GM21367 (cell line): ENCODE results near the gene ESPN.

Experiments
- ATAC-seq: cut with Tn5 transposase; IDR thresholded peaks from one replicate; pipeline ENCODE4 v1.9.1; 2021; ENCODE audit not compliant: unreplicated experiment

The ESPN gene

DNA sequence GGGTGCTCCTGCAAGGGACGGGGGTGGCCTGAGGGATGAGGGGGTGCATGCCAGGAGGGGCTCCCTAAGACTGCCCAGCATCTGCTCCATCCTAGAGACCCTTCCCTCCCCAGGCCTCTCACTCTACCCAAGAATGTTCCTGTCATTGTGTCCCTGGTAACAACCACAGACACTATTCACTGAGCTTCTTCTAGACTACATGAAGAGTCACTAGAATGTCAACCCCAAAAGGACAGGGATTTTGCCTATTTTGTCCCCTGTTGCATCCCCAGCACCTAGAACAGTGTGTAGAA lies 38.5 kb downstream of the ESPN start:
- ATAC-seq: no peak

DNA sequence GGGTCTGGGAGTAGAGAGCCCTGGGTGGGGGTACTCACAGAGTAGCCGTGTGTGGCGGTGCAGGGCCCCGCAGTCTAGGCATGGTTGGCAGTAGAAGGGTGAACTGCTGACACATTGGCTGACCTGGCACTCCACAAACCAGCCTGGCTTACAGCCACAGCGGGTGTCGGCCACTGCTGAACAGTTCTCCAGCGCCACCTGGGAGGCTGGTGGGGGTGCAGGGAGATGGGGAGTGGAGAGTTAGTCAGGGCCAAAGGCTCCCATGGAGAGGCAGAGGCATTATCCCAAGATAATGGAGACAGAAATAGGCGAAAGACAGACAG lies 39.9 kb downstream of the ESPN start:
- no peak for ATAC-seq

DNA sequence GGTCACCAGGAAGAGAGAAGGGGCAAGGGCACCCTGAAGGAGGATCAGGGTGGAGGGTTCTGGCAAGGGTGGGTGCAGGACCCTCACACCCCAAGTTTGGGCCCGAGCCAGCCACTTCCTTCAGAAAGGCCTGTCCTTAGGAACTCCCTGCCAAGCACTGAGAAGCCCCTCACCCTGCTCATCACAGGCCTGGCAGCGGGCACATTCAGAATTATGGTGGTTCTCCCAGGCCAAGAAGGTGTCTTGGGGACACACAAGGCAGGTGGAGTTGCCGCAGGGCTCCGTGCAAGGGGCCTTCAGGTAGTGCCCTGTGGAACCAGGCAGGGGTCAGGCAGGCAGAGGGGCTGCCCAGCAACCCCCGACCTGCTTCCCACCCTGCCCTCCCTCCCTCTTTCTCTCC lies 40.3 kb downstream of the ESPN start:
- no peak for ATAC-seq

DNA sequence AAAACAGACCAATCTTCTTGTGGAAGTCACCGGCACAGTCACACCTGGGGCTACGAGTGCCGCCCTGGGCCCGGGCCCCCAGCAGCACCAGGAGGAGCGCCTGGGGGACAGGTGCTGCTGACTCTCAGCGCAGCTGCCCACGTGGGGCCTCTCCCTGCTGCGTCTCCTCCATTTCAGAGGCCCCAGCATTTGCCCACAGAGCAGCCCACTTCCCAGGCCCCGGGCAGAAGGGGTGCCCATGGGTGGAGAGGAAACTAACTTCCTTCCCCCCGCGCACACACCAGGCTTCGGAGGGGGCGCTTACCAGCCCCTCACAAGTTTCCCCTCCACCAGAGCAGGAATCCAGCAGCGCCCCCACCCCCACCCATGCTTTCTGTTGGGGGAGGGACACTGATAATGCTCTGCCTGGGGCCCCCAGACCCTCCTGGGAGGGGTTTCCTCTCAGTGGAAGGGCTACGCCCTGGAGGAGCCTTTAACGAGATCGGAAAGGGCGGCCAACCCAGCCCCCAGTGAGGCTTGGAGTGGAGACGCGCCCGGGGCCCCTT lies 41.0 kb downstream of the ESPN start:
- ATAC-seq: no peak

DNA sequence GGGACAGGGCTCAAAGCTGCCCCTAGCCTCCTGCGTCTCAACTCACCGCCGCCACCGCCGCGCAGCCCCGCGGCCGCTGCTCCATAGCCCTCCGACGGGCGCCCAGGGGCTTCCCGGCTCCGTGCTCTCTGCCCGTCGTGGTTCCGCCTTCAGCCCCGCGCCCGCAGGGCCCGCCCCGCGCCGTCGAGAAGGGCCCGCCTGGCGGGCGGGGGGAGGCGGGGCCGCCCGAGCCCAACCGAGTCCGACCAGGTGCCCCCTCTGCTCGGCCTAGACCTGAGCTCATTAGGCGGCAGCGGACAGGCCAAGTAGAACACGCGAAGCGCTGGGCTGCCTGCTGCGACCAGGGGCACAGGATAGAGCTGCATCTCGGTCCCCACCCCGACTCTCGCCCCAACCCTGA lies 41.4 kb downstream of the ESPN start, which contains the start of gene TNFRSF25:
TSS of gene TNFRSF25 (minus strand) at position 151 of the 400 bp plus-strand sequence. CDS start at position 85, 66 bp downstream.
- no peak for ATAC-seq

DNA sequence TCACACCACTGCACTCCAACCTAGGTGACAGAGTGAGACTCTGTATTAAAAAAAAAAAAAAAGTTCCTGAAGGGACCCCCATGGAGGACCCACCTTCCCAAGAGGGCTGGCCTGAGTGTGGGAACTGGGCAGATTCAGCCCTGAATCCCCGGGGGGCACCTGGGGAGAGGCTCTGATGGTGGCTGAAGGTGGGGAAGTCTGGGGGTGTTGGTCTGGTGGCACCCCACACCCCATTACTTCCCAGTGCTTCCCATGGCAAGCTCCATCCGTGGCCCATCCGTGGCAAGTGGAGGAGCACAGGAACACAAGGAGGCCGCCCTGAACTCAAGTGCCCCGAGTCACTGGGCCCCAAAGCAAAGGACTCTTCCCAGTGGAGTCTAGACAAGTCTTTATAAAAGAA lies 42.2 kb downstream of the ESPN start:
- no peak for ATAC-seq

DNA sequence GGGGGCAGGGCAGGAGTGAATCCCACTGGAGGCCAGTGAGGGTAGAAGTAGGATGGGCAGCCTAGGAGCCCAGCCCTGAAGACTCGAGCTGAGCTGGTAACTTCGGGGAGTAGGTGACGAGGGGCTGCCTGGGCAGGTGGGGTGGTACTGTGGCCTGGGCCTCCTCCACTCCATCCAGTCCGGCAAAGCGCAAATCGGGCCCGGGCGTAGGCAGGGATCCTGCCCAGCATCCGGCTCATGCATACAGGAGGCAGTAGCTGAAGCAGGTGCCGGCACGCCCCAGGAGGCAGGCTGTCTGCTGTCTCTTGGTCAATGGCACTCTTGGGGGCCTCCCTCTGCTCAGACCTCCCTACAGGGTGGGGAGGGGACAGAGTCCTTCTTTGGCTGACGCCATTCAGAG lies 42.6 kb downstream of the ESPN start:
- no peak for ATAC-seq

DNA sequence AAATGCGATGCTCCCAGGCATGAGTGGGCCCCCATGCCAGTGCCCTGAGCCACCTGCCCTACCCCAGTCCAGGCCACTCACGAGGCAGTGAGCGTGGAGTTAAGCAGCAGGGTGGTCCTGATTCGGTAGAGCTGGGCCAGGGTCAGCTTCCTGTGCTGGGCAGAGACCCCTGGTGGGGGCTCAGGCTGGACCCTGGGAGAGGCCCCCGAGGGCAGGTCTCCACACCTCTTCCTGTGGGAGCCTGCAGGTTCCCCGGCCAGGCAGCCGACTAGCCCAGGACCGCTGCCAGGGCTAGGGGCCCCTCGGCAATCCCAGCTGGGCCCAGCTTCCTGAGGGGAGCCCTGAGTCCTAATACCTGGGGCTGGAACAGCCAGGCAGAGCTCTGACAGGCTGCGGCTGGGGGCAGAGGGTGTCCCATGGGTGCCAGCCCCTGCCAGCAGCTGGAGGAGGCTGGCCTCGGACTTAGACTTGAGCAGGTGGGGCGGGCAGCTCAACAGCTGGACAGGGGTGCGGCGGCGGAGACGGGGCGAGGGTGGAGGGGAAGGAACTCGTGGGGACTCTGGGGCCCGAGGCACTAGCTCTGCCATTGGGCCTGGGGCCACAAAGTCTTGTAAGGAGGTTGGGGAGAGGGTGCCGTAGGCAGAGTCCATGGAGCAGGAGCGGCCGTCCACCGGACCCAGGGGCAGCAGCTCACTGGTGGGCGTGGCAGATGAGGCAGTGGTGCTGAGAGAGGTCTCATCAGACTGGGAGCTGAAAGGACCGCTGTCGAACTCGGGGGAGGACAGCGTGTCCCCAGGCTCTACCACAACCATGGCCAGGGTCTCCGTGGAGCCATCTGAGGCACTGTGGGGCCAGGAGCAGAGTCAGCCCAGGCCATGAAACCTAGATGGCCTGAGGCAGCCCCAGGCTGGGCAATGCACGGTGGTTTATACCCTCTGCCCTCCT lies 43.4 kb downstream of the ESPN start:
- no peak for ATAC-seq

DNA sequence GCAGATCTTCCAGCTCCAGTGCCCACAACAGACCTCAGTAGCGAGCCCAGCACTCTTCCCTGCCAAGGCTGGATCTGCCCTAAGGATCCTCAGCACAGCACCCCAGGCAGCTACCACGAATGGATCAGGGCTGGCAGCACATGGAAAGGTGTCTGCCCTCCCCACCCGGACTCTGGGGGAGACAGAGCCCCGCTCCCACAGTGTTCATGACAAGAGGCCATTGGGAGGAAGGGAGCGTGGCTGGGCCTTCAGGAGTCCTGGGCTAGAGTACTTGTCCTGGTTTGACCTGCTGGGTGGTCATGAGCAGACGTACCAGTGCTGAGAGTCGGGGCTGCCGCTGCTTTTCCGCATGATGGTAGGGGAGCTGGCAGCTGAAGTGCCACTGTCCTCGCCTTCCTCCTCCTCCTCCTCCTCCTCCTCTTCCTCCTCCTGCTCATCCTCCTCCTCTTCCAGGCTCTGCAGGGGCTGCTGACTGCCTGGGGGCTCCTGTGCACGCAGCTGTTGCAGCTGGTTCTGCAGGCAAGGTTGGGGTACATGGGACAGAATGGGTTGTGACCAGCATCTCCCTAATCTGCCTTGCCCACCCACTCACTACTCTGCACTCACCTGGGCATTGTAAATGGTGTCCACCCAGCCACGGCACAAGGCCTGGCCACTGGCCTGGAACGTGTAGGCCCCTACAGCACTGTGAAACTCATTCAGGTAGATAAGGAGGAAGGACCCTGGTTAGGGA lies 44.3 kb downstream of the ESPN start:
- no peak for ATAC-seq

DNA sequence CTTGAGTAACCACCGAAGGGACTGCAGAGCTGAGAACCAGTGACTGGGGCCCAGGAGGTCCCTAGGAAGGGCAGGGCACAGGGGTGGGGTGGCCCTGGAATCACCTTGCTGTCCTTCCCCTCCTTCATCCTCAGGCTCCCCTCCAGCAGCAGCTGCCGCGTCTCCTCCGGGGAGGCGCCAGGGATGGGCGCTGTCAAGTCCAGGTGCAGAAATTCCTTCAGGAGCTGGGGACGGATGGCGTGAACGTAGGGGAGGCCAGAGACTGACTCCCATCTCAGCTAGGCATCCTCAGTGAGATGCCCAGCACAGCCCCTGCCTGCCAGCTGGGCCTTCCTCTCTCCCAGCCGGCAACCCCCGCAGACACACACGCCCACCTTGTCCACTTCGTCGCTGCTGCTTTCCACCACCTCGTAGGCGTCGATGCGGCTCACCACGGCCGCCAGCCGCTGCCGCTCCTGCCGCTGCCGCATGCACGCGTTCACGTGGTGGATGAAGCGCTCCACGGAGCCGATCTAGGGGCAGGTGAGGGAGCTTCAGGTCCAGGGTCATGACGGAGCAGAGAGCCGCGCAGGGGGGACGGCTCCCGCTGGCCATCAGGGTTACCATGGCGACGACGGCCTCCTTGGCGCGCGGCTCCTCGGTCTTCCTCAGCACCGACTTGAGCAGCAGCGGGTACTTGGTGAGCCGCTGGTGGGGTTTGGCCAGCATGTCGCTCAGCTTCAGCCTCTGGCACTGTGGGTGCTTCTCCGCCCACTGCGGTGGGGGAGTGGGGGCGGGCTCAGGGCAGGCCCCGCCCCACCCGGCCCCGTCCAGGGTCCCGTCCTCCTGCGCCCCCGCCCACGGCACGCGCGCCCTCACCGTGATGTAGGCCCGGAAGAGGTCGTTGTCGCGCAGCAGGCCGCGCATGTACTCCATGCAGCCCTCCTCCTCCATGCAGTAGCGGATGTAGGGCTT lies 45.8 kb downstream of the ESPN start:
- no peak for ATAC-seq

DNA sequence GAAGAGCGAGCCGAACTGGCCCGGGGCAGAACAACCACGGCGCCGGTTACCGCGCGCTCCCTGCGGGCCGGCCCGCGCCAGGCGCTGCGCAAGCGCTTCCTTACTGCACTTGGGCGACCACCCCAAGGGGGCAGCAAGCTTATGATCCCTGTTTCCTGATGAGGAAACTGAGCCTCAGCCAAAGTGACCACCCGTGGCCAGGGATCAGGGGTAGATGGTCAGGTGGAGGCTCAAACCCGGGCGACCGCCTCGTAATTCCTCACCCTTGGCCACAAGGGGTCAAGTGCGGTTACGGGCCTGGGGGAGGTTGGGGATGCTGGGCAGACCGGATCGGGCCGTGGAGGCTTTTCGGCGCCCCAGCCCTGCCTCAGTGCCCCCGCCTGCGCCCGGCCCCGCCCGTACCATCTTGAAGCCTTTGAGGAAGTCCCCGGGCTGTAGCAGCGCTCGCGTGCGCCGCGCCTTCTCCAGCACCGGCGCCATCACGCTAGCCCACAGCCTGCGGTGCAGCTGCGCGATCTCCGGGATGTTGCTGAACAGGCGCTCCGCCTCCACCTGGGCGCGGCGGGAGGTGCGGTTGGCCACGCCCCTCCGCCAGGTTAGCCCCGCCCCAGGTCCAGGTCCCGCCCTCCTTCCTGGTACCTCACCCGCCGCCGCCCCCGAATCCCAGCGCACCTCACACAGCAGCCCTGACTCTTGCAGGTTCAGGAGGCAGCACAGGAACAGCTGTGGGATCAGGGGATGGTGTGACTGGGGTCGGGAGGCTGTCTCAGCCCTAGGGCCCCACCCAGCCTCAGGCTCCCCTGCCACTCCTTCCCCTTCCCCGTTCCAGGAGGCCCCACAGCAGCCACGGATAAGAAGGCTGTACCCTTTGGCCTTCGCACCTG lies 46.8 kb downstream of the ESPN start:
- no peak for ATAC-seq

DNA sequence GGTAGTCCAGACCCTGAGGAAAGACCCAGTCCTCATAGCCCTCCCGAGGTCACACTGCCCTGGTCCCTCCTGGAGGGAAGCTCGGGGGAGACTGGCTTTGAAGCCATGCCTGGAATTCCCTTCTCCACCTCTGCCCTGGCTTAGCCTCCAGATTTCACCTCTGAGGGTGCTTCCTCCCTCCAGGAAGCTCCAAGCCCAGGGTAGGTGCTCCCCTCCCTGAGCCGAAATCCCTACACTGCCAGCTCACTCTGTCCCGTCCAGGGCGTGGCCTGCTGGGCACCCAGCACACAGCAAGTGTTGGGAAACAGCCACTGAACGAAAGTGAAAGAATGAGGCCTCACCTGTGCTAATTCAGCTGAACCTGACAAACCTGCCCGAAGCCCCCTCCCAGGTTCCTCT lies 47.4 kb downstream of the ESPN start:
- no peak for ATAC-seq

DNA sequence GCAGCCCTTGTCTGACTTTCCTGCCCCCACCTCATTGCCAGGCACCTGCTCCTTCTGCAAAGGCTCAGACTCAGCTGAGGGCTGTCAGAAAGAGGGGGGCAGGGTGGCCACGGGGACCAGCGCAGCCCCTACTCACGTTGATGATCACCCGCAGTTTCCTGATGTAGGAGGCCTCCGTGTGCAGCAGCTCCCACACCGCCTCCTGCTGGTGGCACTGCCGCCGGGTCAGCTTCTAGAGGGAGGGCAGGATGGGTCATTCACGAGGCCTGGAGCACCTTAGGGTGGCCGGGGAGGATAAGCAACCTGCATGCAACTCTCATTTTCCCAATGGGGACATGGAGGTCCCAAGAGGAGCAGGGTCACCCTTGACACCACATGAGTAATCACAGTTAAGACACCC lies 47.8 kb downstream of the ESPN start:
- no peak for ATAC-seq

DNA sequence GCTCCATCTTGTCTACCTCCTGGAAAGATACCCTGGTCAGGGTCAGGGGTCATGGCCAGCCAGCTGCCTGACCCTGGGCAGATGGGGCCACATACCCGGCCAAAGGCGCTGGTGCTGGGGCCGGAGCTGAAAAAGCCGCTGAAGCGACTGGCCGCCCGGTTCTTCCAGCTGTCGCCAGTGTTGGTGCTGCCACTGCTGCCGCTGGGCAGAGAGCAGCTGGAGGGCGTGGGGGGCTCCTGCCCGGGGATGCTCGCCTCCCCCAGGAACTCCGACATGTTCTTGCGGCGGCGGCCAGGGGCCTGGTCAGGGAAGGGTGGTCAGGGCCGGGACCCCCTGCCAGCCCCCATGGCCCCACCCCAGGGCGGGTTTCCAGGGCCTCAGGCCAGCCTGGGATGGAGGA lies 48.6 kb downstream of the ESPN start:
- no peak for ATAC-seq

DNA sequence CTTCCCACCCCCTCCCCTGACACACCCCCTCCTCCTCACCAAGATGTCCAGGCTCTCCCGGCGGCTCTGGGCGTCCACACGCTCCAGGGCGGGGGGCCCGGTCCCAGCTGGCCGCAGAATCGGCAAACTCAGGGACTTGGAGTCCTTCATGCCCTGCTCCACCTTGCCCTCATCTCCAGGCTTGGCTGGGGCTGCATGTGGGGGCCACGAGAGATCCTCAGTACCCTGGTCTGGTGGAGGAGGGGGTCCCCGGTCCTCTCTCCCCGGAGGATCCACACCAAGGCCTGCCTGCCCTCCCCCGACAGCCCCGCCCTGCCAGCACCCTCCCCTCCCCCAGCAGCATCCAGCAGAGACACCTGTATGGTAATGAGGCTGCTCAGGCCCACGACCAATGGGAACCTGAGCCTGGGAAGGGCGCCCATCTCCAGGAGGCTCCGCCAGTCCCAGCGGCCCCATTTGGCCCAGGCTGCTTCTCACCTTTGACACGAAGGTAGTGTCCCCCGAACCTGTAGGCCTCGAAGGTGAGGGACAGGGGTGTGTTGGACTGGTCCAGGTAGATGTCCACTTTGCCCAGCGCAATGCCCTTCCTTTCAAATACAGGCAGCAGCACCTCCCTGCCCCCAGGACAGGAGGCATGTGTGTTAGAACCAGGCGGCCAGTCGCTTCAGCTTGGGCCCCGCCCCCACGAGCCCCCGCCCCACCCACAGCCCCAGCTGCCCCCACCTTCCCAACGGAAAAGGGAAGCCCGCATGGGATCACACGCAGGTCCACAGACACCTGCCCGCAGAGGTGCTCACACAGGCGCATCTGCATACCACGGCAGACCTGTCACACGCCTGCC lies 49.6 kb downstream of the ESPN start:
- ATAC-seq: no peak

DNA sequence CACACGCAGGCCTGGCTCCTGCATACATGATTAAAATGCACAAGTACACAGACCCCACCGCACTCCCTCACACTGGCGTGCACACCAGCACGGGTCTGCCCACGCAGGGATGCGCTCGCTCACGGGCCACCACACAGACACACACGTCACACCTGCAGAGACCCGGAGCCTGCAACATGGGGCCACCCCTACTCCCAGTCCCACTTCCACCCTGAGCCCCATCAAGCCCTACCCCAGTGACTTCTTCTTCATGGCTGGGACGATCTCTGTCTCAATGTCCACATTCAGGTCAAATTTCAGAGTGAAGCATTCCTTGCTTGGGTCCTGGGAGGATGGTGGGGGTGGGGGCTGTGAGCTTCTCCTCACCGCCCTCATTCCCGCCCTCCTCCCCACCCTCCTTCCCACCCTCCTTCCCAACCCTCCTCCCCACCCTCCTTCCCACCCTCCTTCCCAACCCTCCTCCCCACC lies 50.3 kb downstream of the ESPN start:
- ATAC-seq: no peak

DNA sequence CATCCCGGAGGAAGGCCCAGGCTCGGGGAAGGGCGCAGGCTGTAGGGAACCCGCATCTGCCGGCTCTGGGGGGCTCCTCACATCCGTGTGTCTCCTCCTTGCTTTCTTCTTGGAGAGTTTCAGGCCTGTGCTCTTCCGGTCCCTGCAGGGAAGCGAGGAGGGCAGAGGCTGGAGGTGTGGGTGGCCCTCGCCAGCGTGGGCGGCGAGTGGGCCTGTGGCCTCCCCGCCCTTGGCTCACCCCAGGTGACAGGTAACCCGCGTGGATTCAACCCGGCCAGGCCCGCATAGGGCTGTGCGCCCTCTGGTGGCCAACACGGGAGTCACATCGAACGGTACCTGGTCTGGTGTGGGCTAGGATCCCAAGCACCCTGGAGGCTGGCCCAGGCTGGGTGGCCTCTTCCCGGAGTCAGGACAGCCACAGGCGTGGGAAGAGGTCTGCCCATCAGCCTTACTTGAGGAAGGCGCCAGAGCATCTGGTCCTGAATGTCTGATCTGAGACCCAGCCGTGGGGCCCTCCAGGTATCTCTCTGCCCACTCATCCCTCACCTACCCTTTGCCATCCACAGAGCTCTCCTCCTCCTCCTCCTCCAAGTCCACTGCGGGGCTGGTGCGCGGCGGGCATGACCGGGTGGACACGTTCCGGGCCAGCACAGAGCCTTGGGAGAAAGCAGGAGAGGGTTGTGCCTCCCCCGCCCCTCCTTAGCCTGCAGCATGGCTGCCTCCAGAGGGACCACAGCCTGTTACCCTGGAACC lies 51.0 kb downstream of the ESPN start:
- peak; percentile 47 for ATAC-seq

DNA sequence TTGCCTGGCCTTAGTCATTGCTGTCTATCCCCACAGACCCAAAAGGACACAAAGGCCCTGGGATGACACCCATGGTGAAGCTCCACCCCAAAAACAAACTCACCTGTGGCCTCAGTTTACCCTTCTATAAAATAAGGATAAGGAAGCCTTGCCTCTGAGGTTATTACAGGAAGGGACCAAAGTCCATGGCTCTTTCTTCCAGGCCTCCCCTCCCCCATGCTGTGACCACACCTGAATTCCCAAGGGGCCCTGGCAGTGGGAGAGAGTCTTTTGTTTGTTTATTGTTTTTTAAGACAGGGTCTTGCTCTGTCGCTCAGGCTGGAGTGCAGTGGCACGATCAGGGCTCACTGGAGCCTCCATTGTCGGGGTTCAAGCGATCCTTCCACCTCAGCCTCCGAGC lies 51.9 kb downstream of the ESPN start:
- no peak for ATAC-seq
